IPS-18a (cell line): ENCODE measurements around the gene ADAMTS1.

Experiments used
- H3K27ac ChIP-seq: one replicate; pipeline ENCODE4 v1.5.1; 2013; ENCODE audit warnings: low read length
- H3K27me3 ChIP-seq: one replicate; pipeline ENCODE4 v1.6.1; 2013; ENCODE audit warnings: mild to moderate bottlenecking, low read length; ENCODE audit not compliant: control insufficient read depth, insufficient read depth
- H3K36me3 ChIP-seq: one replicate; pipeline ENCODE4 v1.6.1; 2013; ENCODE audit warnings: low read depth, low read length; ENCODE audit not compliant: control insufficient read depth
- H3K4me1 ChIP-seq: one replicate; pipeline ENCODE4 v1.6.1; 2013; ENCODE audit warnings: low read depth, low read length; ENCODE audit not compliant: control insufficient read depth
- H3K4me3 ChIP-seq: one replicate; pipeline ENCODE4 v1.5.1; 2013; ENCODE audit warnings: low read length
- H3K9ac ChIP-seq: one replicate; pipeline ENCODE4 v1.6.1; 2013; ENCODE audit warnings: mild to moderate bottlenecking, low read length, moderate library complexity
- H3K9me3 ChIP-seq: one replicate; pipeline ENCODE4 v1.6.1; 2013; ENCODE audit warnings: low read depth, low read length; ENCODE audit not compliant: control insufficient read depth

ADAMTS1 gene

DNA sequence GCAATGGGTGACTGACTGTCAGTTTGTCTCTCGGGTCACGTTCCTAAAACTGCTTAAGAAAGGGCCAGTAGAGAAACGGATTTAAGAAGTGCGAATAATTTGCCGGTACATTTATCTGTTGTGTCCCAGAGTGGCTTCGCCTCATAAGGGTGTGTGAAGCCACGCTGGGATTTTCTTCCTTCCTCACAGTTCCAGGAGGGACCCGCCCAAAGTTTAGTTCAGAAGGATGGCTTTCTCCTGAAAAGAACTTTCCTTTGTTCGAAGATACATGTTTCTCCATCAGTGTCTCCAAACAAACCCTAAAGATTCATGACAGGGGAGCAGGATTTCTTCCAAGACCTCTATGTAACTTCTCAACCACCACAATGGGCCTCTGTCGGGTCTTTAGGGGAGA, 49.8 kb downstream of the ADAMTS1 start:
- Histone ChIP-seq H3K4me1 (no peaks in the 10 kb centered on the region), H3K27ac (no peak overlapping the region)

DNA sequence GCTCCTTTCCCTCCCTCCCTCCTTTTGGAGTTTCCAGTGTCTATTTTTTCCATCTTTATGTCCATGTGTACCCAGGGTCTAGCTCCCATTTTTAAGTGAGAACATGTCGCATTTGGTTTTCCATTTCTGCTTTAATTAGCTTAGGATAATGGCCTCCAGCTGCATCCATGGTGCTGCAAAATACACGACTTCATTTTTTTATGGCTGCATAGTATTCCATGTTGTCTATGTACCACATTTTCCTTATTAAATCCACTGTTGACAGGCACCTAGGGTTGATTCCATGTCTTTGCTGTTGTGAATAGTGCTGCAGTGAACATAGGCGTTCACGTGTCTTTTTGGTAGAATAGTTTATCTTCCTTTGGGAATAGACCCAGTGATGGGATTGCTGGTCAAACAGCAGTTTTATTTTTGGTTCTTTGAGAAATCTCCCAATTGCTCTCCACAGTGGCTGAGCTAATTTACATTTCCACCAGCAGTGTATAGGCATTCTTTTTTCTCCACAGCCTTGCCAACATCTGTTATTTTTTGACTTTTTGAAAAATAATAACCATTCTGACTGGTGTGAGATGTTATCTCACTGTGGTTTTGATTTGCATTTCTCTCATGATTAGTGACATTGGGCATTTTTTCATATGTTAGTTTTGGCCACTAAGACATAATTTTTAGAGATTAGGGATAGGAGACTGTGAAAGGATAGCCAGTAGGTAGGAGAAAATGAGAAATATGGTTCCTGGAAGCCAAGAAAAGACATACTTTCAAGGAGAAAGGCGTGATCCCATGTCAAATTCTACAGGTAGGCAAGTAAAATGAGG, 50.4 kb downstream of the ADAMTS1 start:
- H3K4me3 ChIP-seq: no peak overlapping the region

More for the DNA sequence above, 49.8 kb downstream of the ADAMTS1 start:
- Histone ChIP-seq H3K9ac (no peak overlapping the region), H3K27me3 (no peaks in the 10 kb centered on the region), H3K9me3 (no peaks in the 10 kb centered on the region), H3K36me3 (no peaks in the 10 kb centered on the region), H3K4me3 (no peak overlapping the region)

GRCh38 chr21:26790296-26790695, 54.9 kb downstream of the ADAMTS1 start:
- Histone ChIP-seq H3K9me3 (no peaks in the 10 kb centered on the region), H3K27ac (no peak overlapping the region), H3K9ac (no peak overlapping the region), H3K4me3 (no peak overlapping the region), H3K36me3 (no peaks in the 10 kb centered on the region), H3K27me3 (no peaks in the 10 kb centered on the region), H3K4me1 (no peaks in the 10 kb centered on the region)

More for the DNA sequence above, 50.4 kb downstream of the ADAMTS1 start:
- Histone ChIP-seq H3K9me3 (no peaks in the 10 kb centered on the region), H3K9ac (no peak overlapping the region), H3K27ac (no peak overlapping the region), H3K36me3 (no peaks in the 10 kb centered on the region), H3K27me3 (no peaks in the 10 kb centered on the region), H3K4me1 (no peaks in the 10 kb centered on the region)

GRCh38 chr21:26788790-26789189, 56.4 kb downstream of the ADAMTS1 start:
- H3K27me3 ChIP-seq: no peaks in the 10 kb centered on the region
- H3K4me3 ChIP-seq: no peak overlapping the region
- no peaks in the 10 kb centered on the region for H3K4me1 ChIP-seq
- no peak overlapping the region for H3K27ac ChIP-seq
- H3K9ac ChIP-seq: no peak overlapping the region
- H3K9me3 ChIP-seq: no peaks in the 10 kb centered on the region
- H3K36me3 ChIP-seq: no peaks in the 10 kb centered on the region
